ENCODE data around the gene CHGA.

The CHGA gene

GRCh38 chr14:92984082-92984788, 61.3 kb downstream of the CHGA start:
- no peak overlapping the region for H3K4me3 ChIP-seq (ENCODE audit: low read length)
- DNase-seq (ENCODE audit: low read depth), result no peak
- TF ChIP-seq CTCF (conservative IDR thresholded peaks at IDR 0.05; ENCODE audit: low read length), result no peak

Measured in AG10803 (cell line).